ENCODE results near the gene RABIF. TPM values are rescaled to one million over a fixed set of nuclear protein-coding genes. Genes with fewer than 3 reads are reported as not detected.
A peak's percentile ranks its signal among the peaks of the same experiment; 100 is the strongest.

The RABIF gene
- total RNA-seq, 1 experiment from 2014 or later, result 15.3 TPM

- ChIA-PET POLR2A (interaction anchor here (0.6 to 1.0 kb wide), 2 partner anchors 13 to 109 kb away, joined by 3 read pairs; no protein-coding TSS in a partner anchor), CTCF (no interaction called here)
- no TSS peak for BruUV-seq (replicated peaks)
- peak overlapping the region; percentile 68 to 82 for H3K4me3 ChIP-seq (ENCODE audit: low read depth in 2 of 2, low read length in 2 of 2)
- H3K27me3 ChIP-seq (ENCODE audit: control insufficient read depth, insufficient read depth, low read length), result peaks cover 5% of the 10 kb centered on the region
- in situ Hi-C loops (cut with HindIII; ENCODE audit: low pct_unique_long_range_greater_than_20kb, low sequenced_read_pairs) (no loop called here), intact Hi-C loops (cut with micrococcal nuclease; ENCODE audit: unreplicated experiment) (no loop called here)
- peak; percentile 98 for ATAC-seq
- H3K9me3 ChIP-seq (ENCODE audit: control insufficient read depth, insufficient read depth, low read depth, low read length), result no peaks in the 10 kb centered on the region
- no peak overlapping the region; the same call in 1 of the 2 replicates for H3K27ac ChIP-seq (ENCODE audit: low read length)
- DNase-seq (ENCODE audit: low read depth, low spot score), result no peak
- H3K36me3 ChIP-seq (ENCODE audit: control insufficient read depth, insufficient read depth, low read length), result peaks cover 3% of the 10 kb centered on the region; the same call in 1 of the 2 replicates
- no peaks in the 10 kb centered on the region for H3K4me1 ChIP-seq (ENCODE audit: control insufficient read depth, insufficient read depth, low read length)
- TF ChIP-seq POLR2AphosphoS5 (IDR thresholded peaks at IDR 0.05; ENCODE audit: low read depth, low read length), result no peak
- TF ChIP-seq REST (IDR thresholded peaks at IDR 0.05; ENCODE audit: insufficient read depth in 1 of 2, low read depth in 2 of 2, low read length in 1 of 2), result no peak; a peak in 1 of 4 replicates
- no peak for TF ChIP-seq TCF7L2 (IDR thresholded peaks at IDR 0.05; ENCODE audit: low read depth, low read length)
- no peak for TF ChIP-seq SIN3A (IDR thresholded peaks at IDR 0.05; ENCODE audit: borderline replicate concordance, insufficient read depth, low read depth, low read length)
These were observed 27.4 kb downstream of the RABIF start for GRCh38 chr1:202861420-202862132.

- no peak overlapping the region; the same call in 1 of the 2 replicates for H3K27ac ChIP-seq (ENCODE audit: low read length)
- TF ChIP-seq SIN3A (IDR thresholded peaks at IDR 0.05; ENCODE audit: borderline replicate concordance, insufficient read depth, low read depth, low read length), result no peak
- TF ChIP-seq TCF7L2 (IDR thresholded peaks at IDR 0.05; ENCODE audit: low read depth, low read length), result no peak
- no peak for TF ChIP-seq POLR2AphosphoS5 (IDR thresholded peaks at IDR 0.05; ENCODE audit: low read depth, low read length)
- TF ChIP-seq CTCF (IDR thresholded peaks at IDR 0.05), result no peak
- no peak for TF ChIP-seq REST (IDR thresholded peaks at IDR 0.05; ENCODE audit: insufficient read depth in 1 of 2, low read depth in 2 of 2, low read length in 1 of 2)
- H3K27me3 ChIP-seq (ENCODE audit: control insufficient read depth, insufficient read depth, low read length), result peaks cover 5% of the 10 kb centered on the region
- no peaks in the 10 kb centered on the region for H3K9me3 ChIP-seq (ENCODE audit: control insufficient read depth, insufficient read depth, low read depth, low read length)
- BruUV-seq (replicated peaks), result no TSS peak
- in situ Hi-C loops (cut with HindIII; ENCODE audit: low pct_unique_long_range_greater_than_20kb, low sequenced_read_pairs), result no loop called here
- intact Hi-C loops (cut with micrococcal nuclease; ENCODE audit: unreplicated experiment), result no loop called here
- DNase-seq (ENCODE audit: low read depth, low spot score) (no peak), ATAC-seq (peak; percentile 81)
- ChIA-PET POLR2A (interaction anchor here (0.7 kb wide), 1 partner anchor 417 kb away, joined by 6 read pairs; no protein-coding TSS in a partner anchor), CTCF (interaction anchor here (0.6 kb wide), 1 partner anchor 424 kb away, joined by 4 read pairs; no protein-coding TSS in a partner anchor)
- peak overlapping the region; percentile 68 to 82 for H3K4me3 ChIP-seq (ENCODE audit: low read depth in 2 of 2, low read length in 2 of 2)
- peaks cover 3% of the 10 kb centered on the region; the same call in 1 of the 2 replicates for H3K36me3 ChIP-seq (ENCODE audit: control insufficient read depth, insufficient read depth, low read length)
- H3K4me1 ChIP-seq (ENCODE audit: control insufficient read depth, insufficient read depth, low read length), result no peaks in the 10 kb centered on the region
These were observed 28.1 kb downstream of the RABIF start for GRCh38 chr1:202860744-202861419.
